PC-3 (cell line): ENCODE measurements around the gene ASTN2. TPM values are rescaled to one million over a fixed set of nuclear protein-coding genes. Genes with fewer than 3 reads are reported as not detected.

ENCODE experiments used
- ATAC-seq: fragments of 200-7000 bp; cut with Tn5 transposase; 2 replicates; pipeline ENCODE4 v1.9.1; 2020; ENCODE audit warnings: mild to moderate bottlenecking, moderate library complexity
- BruUV-seq: library from RNA; stranded (reverse); fragments of 400-500 nt; replicated peaks from 2 replicates; lab custom pipeline; 2021; lab: Mats Ljungman, UMichigan
- CTCF ChIA-PET: fragments of 300-600 bp; sonication (Branson Sonifier 250); formaldehyde crosslinking; loops from one replicate; lab custom pipeline; 2022; ENCODE audit warnings: antibody characterized with exemption; lab: Charles Lee
- POLR2A ChIA-PET: fragments of 300-600 bp; sonication (Branson Sonifier 250); formaldehyde crosslinking; loops from one replicate; lab custom pipeline; 2022; ENCODE audit warnings: antibody characterized with exemption; ENCODE audit not compliant: unreplicated experiment; lab: Charles Lee
- DNase-seq: peaks from one replicate; pipeline ENCODE4 v3.0.0-alpha.2; 2015
- H2AFZ ChIP-seq: fragments of 300-600 bp; sonication (generic); 2 replicates; pipeline ENCODE4 v1.6.0; 2016; ENCODE audit warnings: antibody characterized with exemption, low read length
- H3F3A ChIP-seq: fragments of 300-600 bp; sonication (generic); one replicate; pipeline ENCODE4 v1.6.0; 2017; ENCODE audit warnings: antibody characterized with exemption, low read length, control low read depth, mild to moderate bottlenecking; ENCODE audit not compliant: unreplicated experiment
- H3K27ac ChIP-seq: fragments of 300-600 bp; sonication (generic); 2 replicates; pipeline ENCODE4 v1.5.1; 2016; ENCODE audit warnings: mild to moderate bottlenecking, low read length
- H3K27me3 ChIP-seq: fragments of 300-600 bp; sonication (generic); 2 replicates; pipeline ENCODE4 v1.6.1; 2016; ENCODE audit warnings: low read length, mixed read lengths
- H3K36me3 ChIP-seq: fragments of 300-600 bp; sonication (generic); 2 replicates; pipeline ENCODE4 v1.6.1; 2016; ENCODE audit warnings: low read depth, mixed run types, low read length, mixed read lengths
- H3K4me1 ChIP-seq: fragments of 300-600 bp; sonication (generic); 2 replicates; pipeline ENCODE4 v1.5.1; 2016; ENCODE audit warnings: low read length; ENCODE audit not compliant: insufficient read depth
- H3K4me2 ChIP-seq: fragments of 300-600 bp; sonication (generic); 2 replicates; pipeline ENCODE4 v1.6.0; 2016; ENCODE audit warnings: low read length
- H3K4me3 ChIP-seq: fragments of 300-600 bp; sonication (generic); 2 replicates; pipeline ENCODE4 v1.5.1; 2016; ENCODE audit warnings: mild to moderate bottlenecking, low read length, mixed read lengths
- H3K79me2 ChIP-seq: fragments of 300-600 bp; sonication (generic); 2 replicates; pipeline ENCODE4 v1.6.1; 2017; ENCODE audit warnings: low read length, mixed read lengths
- H3K9ac ChIP-seq: fragments of 300-600 bp; sonication (generic); 2 replicates; pipeline ENCODE4 v1.6.0; 2016; ENCODE audit warnings: mild to moderate bottlenecking, low read length
- H3K9me2 ChIP-seq: fragments of 300-600 bp; sonication (generic); replicated peaks from 2 replicates; pipeline ENCODE4 v1.6.1; 2016; ENCODE audit warnings: mixed run types, low read length, mixed read lengths
- H3K9me3 ChIP-seq: fragments of 300-600 bp; sonication (generic); 2 replicates; pipeline ENCODE4 v1.6.1; 2016; ENCODE audit warnings: low read length, mixed read lengths
- H4K20me1 ChIP-seq: fragments of 300-600 bp; sonication (generic); 2 replicates; pipeline ENCODE4 v1.6.1; 2016; ENCODE audit warnings: low read length, mixed read lengths
- EZH2 ChIP-seq: fragments of 300-600 bp; sonication (generic); IDR thresholded peaks from one replicate; pipeline ENCODE4 v1.6.1; 2017; ENCODE audit warnings: antibody characterized with exemption, mild to moderate bottlenecking, low read length; ENCODE audit not compliant: unreplicated experiment
- EZH2phosphoT487 ChIP-seq: fragments of 300-600 bp; sonication (generic); IDR thresholded peaks from 2 replicates; pipeline ENCODE4 v1.6.1; 2018; ENCODE audit warnings: mild to moderate bottlenecking, antibody characterized with exemption, low read length, borderline replicate concordance
- intact Hi-C: fragments of 100-400 bp; cut with micrococcal nuclease; formaldehyde crosslinking; loops from 2 replicates; pipeline ENCODE4 v1.9.0; 2023
- total RNA-seq: library from RNA; depleted of rRNA; stranded (reverse); fragments of >200 nt; gene quantifications from 2 replicates; pipeline ENCODE4 v1.2.3, GENCODE V29; 2014
- TF ChIP-seq, protein P1 (sequence below): fragments of 300-600 bp; sonication (generic); conservative IDR thresholded peaks from 2 replicates; pipeline ENCODE4 v1.5.1; 2017; ENCODE audit warnings: antibody characterized with exemption, low read depth, mild to moderate bottlenecking, low read length

ASTN2 gene
- total RNA-seq, 1 experiment from 2014 or later = 3.5 TPM

DNA sequence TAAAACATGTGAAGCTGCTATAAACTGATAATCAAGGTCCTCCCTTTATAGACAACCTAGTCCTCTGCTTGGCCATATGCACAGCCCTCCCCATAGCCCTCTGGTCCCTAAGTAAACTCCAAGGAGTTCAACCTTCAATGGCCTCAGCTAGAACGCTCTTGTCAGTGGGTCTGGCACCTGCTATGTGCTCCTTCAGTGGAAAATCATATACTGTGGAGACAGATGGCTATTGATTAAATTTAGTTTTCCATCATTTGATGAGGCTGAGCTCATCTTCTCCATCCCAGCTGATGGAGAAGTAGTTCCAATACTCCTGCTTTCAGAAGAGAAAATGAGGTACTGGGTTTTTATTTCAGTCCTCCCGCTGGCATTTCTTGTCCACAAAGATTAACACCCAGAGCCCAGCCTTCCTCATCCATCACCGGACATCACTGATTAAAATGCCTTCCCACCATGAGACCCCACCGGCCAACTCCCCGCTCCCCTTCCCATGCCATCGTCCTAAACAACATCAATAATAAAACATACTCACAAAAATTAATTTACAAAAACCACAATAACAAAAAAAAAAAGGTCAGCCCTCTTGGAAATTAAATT is 593.1 kb downstream of the ASTN2 start:
- Histone ChIP-seq H3K4me3 (no peak overlapping the region), H3K4me2 (no peak overlapping the region), H4K20me1 (no peaks in the 10 kb centered on the region), H3K27ac (no peak overlapping the region), H3K4me1 (no peaks in the 10 kb centered on the region), H3K27me3 (no peaks in the 10 kb centered on the region), H3F3A (no peaks in the 10 kb centered on the region), H3K9me3 (no peaks in the 10 kb centered on the region), H3K79me2 (no peaks in the 10 kb centered on the region), H2AFZ (no peak overlapping the region), H3K9ac (no peak overlapping the region), H3K9me2 (no peaks in the 10 kb centered on the region), H3K36me3 (no peaks in the 10 kb centered on the region)
- CTCF ChIA-PET = no interaction called here
- TF ChIP-seq, protein P1, sequence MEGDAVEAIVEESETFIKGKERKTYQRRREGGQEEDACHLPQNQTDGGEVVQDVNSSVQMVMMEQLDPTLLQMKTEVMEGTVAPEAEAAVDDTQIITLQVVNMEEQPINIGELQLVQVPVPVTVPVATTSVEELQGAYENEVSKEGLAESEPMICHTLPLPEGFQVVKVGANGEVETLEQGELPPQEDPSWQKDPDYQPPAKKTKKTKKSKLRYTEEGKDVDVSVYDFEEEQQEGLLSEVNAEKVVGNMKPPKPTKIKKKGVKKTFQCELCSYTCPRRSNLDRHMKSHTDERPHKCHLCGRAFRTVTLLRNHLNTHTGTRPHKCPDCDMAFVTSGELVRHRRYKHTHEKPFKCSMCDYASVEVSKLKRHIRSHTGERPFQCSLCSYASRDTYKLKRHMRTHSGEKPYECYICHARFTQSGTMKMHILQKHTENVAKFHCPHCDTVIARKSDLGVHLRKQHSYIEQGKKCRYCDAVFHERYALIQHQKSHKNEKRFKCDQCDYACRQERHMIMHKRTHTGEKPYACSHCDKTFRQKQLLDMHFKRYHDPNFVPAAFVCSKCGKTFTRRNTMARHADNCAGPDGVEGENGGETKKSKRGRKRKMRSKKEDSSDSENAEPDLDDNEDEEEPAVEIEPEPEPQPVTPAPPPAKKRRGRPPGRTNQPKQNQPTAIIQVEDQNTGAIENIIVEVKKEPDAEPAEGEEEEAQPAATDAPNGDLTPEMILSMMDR = no peak
- TF ChIP-seq EZH2 (no peak), EZH2phosphoT487 (no peak)
- DNase-seq = no peak
- ATAC-seq = no peak
- POLR2A ChIA-PET = no interaction called here
- BruUV-seq = no TSS peak
- intact Hi-C loops = no loop called here

DNA sequence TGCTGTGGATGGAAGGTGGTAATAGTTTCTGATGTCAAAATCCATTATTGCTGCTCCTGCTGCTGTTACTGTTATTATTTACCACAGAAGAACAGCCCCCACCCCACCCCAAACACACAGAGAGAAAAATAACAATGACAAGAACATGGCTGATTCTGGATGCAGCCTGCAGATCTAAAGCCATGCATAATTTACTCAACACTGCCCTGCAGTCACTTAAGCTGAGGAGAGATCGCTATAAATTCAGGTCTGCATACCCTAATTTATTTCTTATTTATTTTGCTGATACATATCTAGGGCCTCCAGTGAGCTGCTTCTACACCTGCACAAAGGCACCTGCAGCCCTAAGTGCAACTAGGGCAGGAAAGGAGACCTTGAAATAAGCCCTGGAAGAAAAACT is 595.7 kb downstream of the ASTN2 start:
- ATAC-seq (no peak), DNase-seq (no peak)
- POLR2A ChIA-PET = no interaction called here
- no TSS peak for BruUV-seq
- Histone ChIP-seq H3F3A (no peaks in the 10 kb centered on the region), H3K27ac (no peak overlapping the region), H2AFZ (no peak overlapping the region), H3K4me2 (no peak overlapping the region), H3K79me2 (no peaks in the 10 kb centered on the region), H3K9me3 (no peaks in the 10 kb centered on the region), H3K36me3 (no peaks in the 10 kb centered on the region), H3K9me2 (no peaks in the 10 kb centered on the region), H3K27me3 (no peaks in the 10 kb centered on the region; the same call in 1 of the 2 replicates), H4K20me1 (no peaks in the 10 kb centered on the region), H3K4me1 (no peaks in the 10 kb centered on the region), H3K9ac (no peak overlapping the region), H3K4me3 (no peak overlapping the region)
- intact Hi-C loops = no loop called here
- CTCF ChIA-PET = no interaction called here
- no peak for TF ChIP-seq EZH2
- TF ChIP-seq, protein P1 = no peak
- TF ChIP-seq EZH2phosphoT487 = no peak

- Histone ChIP-seq H2AFZ (no peak overlapping the region), H3K9ac (no peak overlapping the region), H3K27me3 (no peaks in the 10 kb centered on the region; the same call in 1 of the 2 replicates), H4K20me1 (no peaks in the 10 kb centered on the region), H3K9me3 (no peaks in the 10 kb centered on the region), H3K9me2 (no peaks in the 10 kb centered on the region), H3K4me1 (no peaks in the 10 kb centered on the region), H3K27ac (no peak overlapping the region), H3K4me3 (no peak overlapping the region), H3K36me3 (no peaks in the 10 kb centered on the region), H3K4me2 (no peak overlapping the region), H3K79me2 (no peaks in the 10 kb centered on the region), H3F3A (no peaks in the 10 kb centered on the region)
- no TSS peak for BruUV-seq
- ChIA-PET CTCF (no interaction called here), POLR2A (no interaction called here)
- intact Hi-C loops = no loop called here
- TF ChIP-seq, protein P1 = no peak
- TF ChIP-seq EZH2phosphoT487 = no peak
- TF ChIP-seq EZH2 = no peak
- ATAC-seq = no peak
- no peak for DNase-seq
Observed at GRCh38 chr9:116817762-116818161, 597.1 kb downstream of the ASTN2 start.
